ENCODE measurements around the gene NKIRAS2. TPM values are rescaled to one million over a fixed set of nuclear protein-coding genes. Genes with fewer than 3 reads are reported as not detected.

Gene NKIRAS2
- total RNA-seq, 1 donor from 2014 or later = 23.7 TPM

- Histone ChIP-seq H4K20me1 (ENCODE audit: low read depth) (no peaks in the 10 kb centered on the region), H3F3A (ENCODE audit: low read depth) (peaks cover 4% of the 10 kb centered on the region), H3K27me3 (no peaks in the 10 kb centered on the region), H2AFZ (replicated peaks) (no peak overlapping the region), H3K4me1 (no peaks in the 10 kb centered on the region), H3K36me3 (peaks cover 27% of the 10 kb centered on the region), H3K9me3 (ENCODE audit: low read depth) (no peaks in the 10 kb centered on the region), H3K9ac (no peak overlapping the region), H3K27ac (no peak overlapping the region), H3K79me2 (ENCODE audit: low read depth) (no peaks in the 10 kb centered on the region), H3K4me3 (no peak overlapping the region), H3K4me2 (no peak overlapping the region)
- no peak overlapping the region for H3K4me3 Mint-ChIP-seq
- peaks cover 3% of the 10 kb centered on the region for H3K27me3 Mint-ChIP-seq (ENCODE audit: insufficient read depth, low read depth)
- no peaks in the 10 kb centered on the region for H3K9me3 Mint-ChIP-seq
- TF ChIP-seq EZH2 (IDR thresholded peaks at IDR 0.05) (no peak), EZH2phosphoT487 (IDR thresholded peaks at IDR 0.05) (no peak), CTCF (IDR thresholded peaks at IDR 0.05) (no peak)
- no peak for DNase-seq (ENCODE audit: low spot score)
- H3K36me3 Mint-ChIP-seq = peaks cover 33% of the 10 kb centered on the region
- H3K27ac Mint-ChIP-seq = no peak overlapping the region
- peaks cover 3% of the 10 kb centered on the region for H3K4me1 Mint-ChIP-seq
These were observed 34.0 kb upstream of the NKIRAS2 start for GRCh38 chr17:41985919-41986318.

DNA sequence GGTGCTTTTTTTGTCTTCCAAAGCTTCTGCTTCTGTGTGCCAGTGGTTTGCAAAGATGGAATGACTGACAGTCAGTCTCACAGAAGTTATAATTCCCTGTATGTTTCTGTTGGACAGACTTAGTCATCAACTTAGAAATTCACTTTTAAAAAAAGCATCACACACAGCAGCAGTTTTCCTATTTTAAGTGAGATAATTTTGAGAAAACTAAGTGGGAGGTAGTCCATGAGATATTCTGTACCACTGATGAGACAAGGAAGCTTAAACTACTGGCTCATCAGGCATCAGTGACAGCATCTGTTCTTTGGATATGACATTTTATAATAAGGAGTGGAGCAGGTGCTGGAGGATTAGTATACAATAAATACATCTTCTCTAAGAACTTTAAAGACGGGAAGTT, 33.3 kb upstream of the NKIRAS2 start:
- no peak for DNase-seq (ENCODE audit: low spot score)
- no peak overlapping the region for H3K4me3 Mint-ChIP-seq
- Histone ChIP-seq H3K4me3 (no peak overlapping the region), H3K27me3 (no peaks in the 10 kb centered on the region), H3K9me3 (ENCODE audit: low read depth) (no peaks in the 10 kb centered on the region), H3K27ac (no peak overlapping the region), H3F3A (ENCODE audit: low read depth) (peaks cover 4% of the 10 kb centered on the region), H2AFZ (replicated peaks) (no peak overlapping the region), H4K20me1 (ENCODE audit: low read depth) (no peaks in the 10 kb centered on the region), H3K4me1 (no peaks in the 10 kb centered on the region), H3K36me3 (peaks cover 24% of the 10 kb centered on the region), H3K79me2 (ENCODE audit: low read depth) (no peaks in the 10 kb centered on the region), H3K9ac (no peak overlapping the region), H3K4me2 (no peak overlapping the region)
- peaks cover 3% of the 10 kb centered on the region for H3K27me3 Mint-ChIP-seq (ENCODE audit: insufficient read depth, low read depth)
- H3K9me3 Mint-ChIP-seq = no peaks in the 10 kb centered on the region
- peaks cover 3% of the 10 kb centered on the region for H3K4me1 Mint-ChIP-seq
- H3K36me3 Mint-ChIP-seq = peaks cover 33% of the 10 kb centered on the region
- TF ChIP-seq EZH2phosphoT487 (IDR thresholded peaks at IDR 0.05) = no peak
- no peak for TF ChIP-seq EZH2 (IDR thresholded peaks at IDR 0.05)
- TF ChIP-seq CTCF (IDR thresholded peaks at IDR 0.05) = no peak
- no peak overlapping the region for H3K27ac Mint-ChIP-seq

GRCh38 chr17:41987642-41988041, 32.2 kb upstream of the NKIRAS2 start:
- Histone ChIP-seq H3K4me3 (no peak overlapping the region), H3K36me3 (peaks cover 22% of the 10 kb centered on the region), H3K79me2 (ENCODE audit: low read depth) (no peaks in the 10 kb centered on the region), H3K4me2 (no peak overlapping the region), H3K9ac (no peak overlapping the region), H3K9me3 (ENCODE audit: low read depth) (no peaks in the 10 kb centered on the region), H3K27ac (no peak overlapping the region), H2AFZ (replicated peaks) (no peak overlapping the region), H3K27me3 (no peaks in the 10 kb centered on the region), H3K4me1 (no peaks in the 10 kb centered on the region), H3F3A (ENCODE audit: low read depth) (peaks cover 4% of the 10 kb centered on the region), H4K20me1 (ENCODE audit: low read depth) (no peaks in the 10 kb centered on the region)
- H3K27me3 Mint-ChIP-seq (ENCODE audit: insufficient read depth, low read depth) = peaks cover 3% of the 10 kb centered on the region
- TF ChIP-seq EZH2phosphoT487 (IDR thresholded peaks at IDR 0.05) = no peak
- TF ChIP-seq EZH2 (IDR thresholded peaks at IDR 0.05) = no peak
- TF ChIP-seq CTCF (IDR thresholded peaks at IDR 0.05) = no peak
- no peak for DNase-seq (ENCODE audit: low spot score)
- peaks cover 29% of the 10 kb centered on the region for H3K36me3 Mint-ChIP-seq
- H3K9me3 Mint-ChIP-seq = no peaks in the 10 kb centered on the region
- H3K4me1 Mint-ChIP-seq = peaks cover 3% of the 10 kb centered on the region
- no peak overlapping the region for H3K27ac Mint-ChIP-seq
- no peak overlapping the region for H3K4me3 Mint-ChIP-seq

Measured in neural progenitor cell (in vitro differentiated cells).